Upper lobe of left lung (tissue), 6 donors: Measurements from ENCODE around the gene IRF1. TPM values are rescaled to one million over a fixed set of nuclear protein-coding genes. Genes with fewer than 3 reads are reported as not detected.

ENCODE experiments used
- ATAC-seq, 2 donors: fragments of 200-7000 bp; cut with Tn5 transposase; one replicate each; pipeline ENCODE4 v1.9.1; 2022; ENCODE audit warnings: mild to moderate bottlenecking in 2 of 2, moderate library complexity in 2 of 2; ENCODE audit not compliant: low FRiP score in 2 of 2
- DNase-seq, 2 donors: peaks; one replicate each; pipeline ENCODE4 v3.0.0-alpha.2; 2019 to 2020
- H3K27ac ChIP-seq, 4 donors: fragments of 200-600 bp; sonication (generic); one replicate each; pipeline ENCODE4 v1.5.1; 2016 to 2019
- H3K27me3 ChIP-seq, 4 donors: fragments of 200-600 bp; sonication (generic); one replicate each; pipeline ENCODE4 v1.5.1; 2017 to 2019
- H3K36me3 ChIP-seq, 4 donors: fragments of 200-600 bp; sonication (generic); one replicate each; pipeline ENCODE4 v1.5.1; 2016 to 2019
- H3K4me1 ChIP-seq, 4 donors: fragments of 200-600 bp; sonication (generic); one replicate each; pipeline ENCODE4 v1.5.1; 2018 to 2019
- H3K4me3 ChIP-seq, 4 donors: fragments of 200-600 bp; sonication (generic); one replicate each; pipeline ENCODE4 v1.5.1; 2017 to 2019; ENCODE audit warnings: mild to moderate bottlenecking in 2 of 4, moderate library complexity in 1 of 4
- H3K9me3 ChIP-seq, 4 donors: fragments of 200-600 bp; sonication (generic); one replicate each; pipeline ENCODE4 v1.5.1; 2018 to 2019
- CTCF ChIP-seq, 6 experiments: fragments of 450-650 bp in 4 of 6; fragments of 200-600 bp in 2 of 6; sonication (generic) in 2 of 6; IDR thresholded peaks; one replicate each; pipeline ENCODE4 v1.5.1; 2016 to 2019; ENCODE audit warnings: antibody characterized with exemption in 6 of 6
- EP300 ChIP-seq, 4 donors: sonication (generic); formaldehyde crosslinking; IDR thresholded peaks; one replicate each; pipeline ENCODE4 v1.5.1; 2017; ENCODE audit warnings: antibody characterized with exemption in 4 of 4, control low read depth in 2 of 4
- POLR2A ChIP-seq, 4 donors: fragments of 450-650 bp; IDR thresholded peaks; one replicate each; pipeline ENCODE4 v1.5.1; 2016 to 2017; ENCODE audit warnings: antibody characterized with exemption in 4 of 4, mild to moderate bottlenecking in 2 of 4
- POLR2AphosphoS5 ChIP-seq, 2 donors: sonication (generic); formaldehyde crosslinking; IDR thresholded peaks; one replicate each; pipeline ENCODE4 v1.5.1; 2017; ENCODE audit warnings: antibody characterized with exemption in 2 of 2
- WGBS, 2 donors: methylation state at CpG; one replicate each; pipeline ENCODE4 v1.1.5; 2017 to 2018; 5-methylcytosine and 5-hydroxymethylcytosine counted together
- total RNA-seq, 6 donors: library from RNA; depleted of rRNA in 4 of 6; stranded (reverse); fragments of >200 nt in 4 of 6; gene quantifications; one replicate each; pipeline versions ENCODE4 v1.1.0 to v1.2.1, GENCODE V29; 2016 to 2021
- donor health status: DM: no; HTN: no; CAD: no; lungs with moderate emphysema.
- donor health status: DM: no; HTN: yes; CAD: no; lungs with severe emphysema.

IRF1 gene
- total RNA-seq, 6 donors from 2014 or later: 42.1 to 94.3 (median 79.3) TPM

- peaks cover 22 to 47% (median 29%) of the 10 kb centered on the region in 4 donors for H3K4me1 ChIP-seq
- WGBS, 2 donors: 93 to 94% methylated on average over 8 of the region's 8 CpGs
Observed at GRCh38 chr5:132475987-132476875, 14.3 kb downstream of the IRF1 start.

GRCh38 chr5:132475497-132475882 is 15.1 kb downstream of the IRF1 start:
- Histone ChIP-seq H3K4me1 (peaks cover 29 to 53% (median 32%) of the 10 kb centered on the region in 4 donors), H3K27ac (peak overlapping the region in 3 of 4 donors; percentile 36 to 76 (median 59)), H3K27me3 (no peaks in the 10 kb centered on the region), H3K4me3 (no peak overlapping the region), H3K9me3 (no peaks in the 10 kb centered on the region), H3K36me3 (peaks cover 0 to 10% (median 0%) of the 10 kb centered on the region in 4 donors)
- 83 to 99% methylated on average over 3 to 6 of the region's 6 CpGs for WGBS, 2 donors
- TF ChIP-seq POLR2A (IDR thresholded peaks at IDR 0.05) (no peak), CTCF (IDR thresholded peaks at IDR 0.05) (no peak), POLR2AphosphoS5 (IDR thresholded peaks at IDR 0.05) (no peak), EP300 (IDR thresholded peaks at IDR 0.05) (no peak)
- DNase-seq: peak in 1 of 2 donors; percentile 21
- ATAC-seq: no peak

More at GRCh38 chr5:132475987-132476875, 14.3 kb downstream of the IRF1 start:
- DNase-seq (no peak), ATAC-seq (no peak)
- H3K4me3 ChIP-seq: no peak overlapping the region
- no peak for TF ChIP-seq POLR2A (IDR thresholded peaks at IDR 0.05)
- no peak for TF ChIP-seq CTCF (IDR thresholded peaks at IDR 0.05)
- TF ChIP-seq EP300 (IDR thresholded peaks at IDR 0.05): no peak
- H3K27me3 ChIP-seq: no peaks in the 10 kb centered on the region
- H3K36me3 ChIP-seq: peaks cover 0 to 8% (median under 1%) of the 10 kb centered on the region in 4 donors
- H3K9me3 ChIP-seq: no peaks in the 10 kb centered on the region
- H3K27ac ChIP-seq: peak overlapping the region in 3 of 4 donors; percentile 28 to 76 (median 58)

GRCh38 chr5:132474881-132475496 is 15.6 kb downstream of the IRF1 start:
- no peaks in the 10 kb centered on the region for H3K27me3 ChIP-seq
- H3K4me1 ChIP-seq: peaks cover 32 to 58% (median 37%) of the 10 kb centered on the region in 4 donors
- DNase-seq: peak; percentile 17 to 33
- H3K4me3 ChIP-seq: no peak overlapping the region
- H3K36me3 ChIP-seq: peaks cover 0 to 15% (median 0%) of the 10 kb centered on the region in 4 donors
- no peak for TF ChIP-seq POLR2A (IDR thresholded peaks at IDR 0.05)
- TF ChIP-seq CTCF (IDR thresholded peaks at IDR 0.05): no peak
- H3K9me3 ChIP-seq: no peaks in the 10 kb centered on the region
- peak overlapping the region in 3 of 4 donors; percentile 36 to 76 (median 59) for H3K27ac ChIP-seq
- ATAC-seq: no peak
- 57 to 66% methylated on average over 4 of the region's 4 CpGs for whole genome bisulfite sequencing, 2 donors

GRCh38 chr5:132474131-132474723 is 16.3 kb downstream of the IRF1 start:
- DNase-seq (no peak), ATAC-seq (no peak)
- no peak for TF ChIP-seq POLR2AphosphoS5 (IDR thresholded peaks at IDR 0.05)
- TF ChIP-seq EP300 (IDR thresholded peaks at IDR 0.05): no peak
- TF ChIP-seq POLR2A (IDR thresholded peaks at IDR 0.05): no peak
- TF ChIP-seq CTCF (IDR thresholded peaks at IDR 0.05): no peak
- Histone ChIP-seq H3K4me3 (no peak overlapping the region), H3K36me3 (peaks cover 0 to 16% (median 0%) of the 10 kb centered on the region in 4 donors), H3K27ac (peak overlapping the region in 3 of 4 donors; percentile 36 to 76 (median 59)), H3K27me3 (no peaks in the 10 kb centered on the region), H3K9me3 (no peaks in the 10 kb centered on the region), H3K4me1 (peaks cover 32 to 64% (median 40%) of the 10 kb centered on the region in 4 donors)
- 95 to 96% methylated on average over 3 of the region's 3 CpGs for WGBS, 2 donors
